ENCODE measurements around the gene HAUS7.

HAUS7 gene

DNA sequence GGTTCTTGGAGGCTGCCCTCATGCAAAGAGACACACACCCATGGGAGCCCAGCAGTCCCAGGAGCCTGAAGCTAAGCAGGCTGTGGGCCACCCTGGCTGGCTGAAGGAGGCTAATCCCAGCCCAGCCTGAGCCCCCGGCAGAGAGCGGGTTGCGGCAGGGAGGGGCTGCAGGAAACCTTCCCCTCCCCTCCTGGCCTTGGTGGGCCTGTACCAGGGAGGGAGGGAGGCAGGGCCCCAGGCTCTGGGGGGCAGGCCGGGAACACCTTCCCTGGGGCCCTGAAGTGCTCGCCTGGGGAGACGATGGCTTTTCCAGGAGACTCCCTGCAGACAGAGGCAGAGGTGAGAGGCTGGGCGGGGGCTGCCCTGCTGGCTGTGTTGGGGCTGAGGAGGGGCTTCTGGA is 28.1 kb upstream of the HAUS7 start:
- DNase-seq: no peak

DNA sequence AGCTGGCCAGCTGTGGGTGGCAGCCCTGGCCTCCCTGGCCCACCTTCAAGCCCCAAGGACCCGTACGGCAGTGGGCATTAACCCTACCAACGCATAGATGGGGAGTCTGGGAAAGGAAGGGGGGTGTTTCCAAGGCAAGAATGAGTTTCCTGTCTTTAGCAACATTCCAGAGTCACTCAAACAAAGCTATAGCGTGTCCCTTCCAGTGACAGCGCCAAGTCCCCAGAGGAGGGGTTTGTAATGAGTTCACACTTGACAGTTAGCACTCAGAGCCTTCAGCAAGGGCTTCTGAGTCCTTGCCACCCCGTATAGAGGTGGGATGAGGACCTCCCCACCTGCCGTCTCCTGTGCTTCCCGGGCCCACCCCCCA is 26.2 kb upstream of the HAUS7 start:
- DNase-seq: no peak

DNA sequence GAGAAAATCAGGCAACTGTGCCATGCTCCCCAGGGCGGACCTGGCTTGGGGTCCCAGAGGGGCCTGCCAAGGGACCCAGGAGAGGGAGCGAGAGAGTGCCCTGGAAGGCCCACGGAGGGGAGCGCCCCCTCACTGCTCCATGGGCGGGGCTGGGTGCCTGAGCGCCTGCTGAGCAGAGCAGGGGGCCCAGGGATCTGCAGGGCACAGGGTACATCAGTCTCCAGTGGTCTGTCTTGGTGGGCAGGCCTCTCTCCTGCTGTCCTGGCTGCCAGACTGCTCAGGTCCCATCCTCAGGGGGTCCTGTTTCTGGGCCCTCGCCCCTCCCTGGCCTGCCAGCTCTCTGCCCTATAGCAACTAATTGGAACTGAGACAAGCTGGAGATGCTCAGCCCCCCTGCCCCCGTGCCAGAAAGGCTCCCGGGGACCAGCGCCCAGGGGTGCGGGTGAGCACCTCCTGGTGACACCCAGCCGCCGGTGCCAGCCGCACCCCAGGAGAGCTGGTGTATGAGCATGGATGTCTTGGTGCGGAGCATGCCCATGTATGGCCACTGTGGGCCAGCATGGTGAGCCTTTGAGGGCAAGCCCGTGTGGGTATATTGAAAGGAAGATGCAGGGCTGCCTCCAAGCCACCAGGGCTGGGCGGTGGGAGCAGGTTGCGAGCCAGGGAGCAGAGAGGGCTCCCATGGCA is 25.7 kb upstream of the HAUS7 start:
- no peak for DNase-seq

DNA sequence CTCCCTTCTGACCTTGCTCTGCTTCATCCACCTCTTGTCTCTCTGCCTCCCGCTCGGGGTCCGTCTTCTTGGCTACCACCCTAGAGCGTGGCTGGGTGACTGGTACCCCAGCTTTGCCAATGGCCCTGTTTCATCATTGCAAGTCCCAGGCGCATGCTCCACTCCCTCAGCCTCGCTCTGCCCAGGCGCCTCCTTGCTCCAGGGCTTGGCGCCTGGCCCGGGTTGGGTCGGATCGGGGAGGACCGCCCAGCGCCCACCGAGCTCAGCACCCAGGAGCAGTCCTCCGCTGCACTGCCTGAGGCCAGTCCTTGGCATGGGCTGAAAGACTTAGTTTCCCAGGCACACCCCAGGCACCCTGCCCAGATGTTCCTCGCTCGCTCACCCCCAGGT is 25.0 kb upstream of the HAUS7 start:
- DNase-seq: no peak

DNA sequence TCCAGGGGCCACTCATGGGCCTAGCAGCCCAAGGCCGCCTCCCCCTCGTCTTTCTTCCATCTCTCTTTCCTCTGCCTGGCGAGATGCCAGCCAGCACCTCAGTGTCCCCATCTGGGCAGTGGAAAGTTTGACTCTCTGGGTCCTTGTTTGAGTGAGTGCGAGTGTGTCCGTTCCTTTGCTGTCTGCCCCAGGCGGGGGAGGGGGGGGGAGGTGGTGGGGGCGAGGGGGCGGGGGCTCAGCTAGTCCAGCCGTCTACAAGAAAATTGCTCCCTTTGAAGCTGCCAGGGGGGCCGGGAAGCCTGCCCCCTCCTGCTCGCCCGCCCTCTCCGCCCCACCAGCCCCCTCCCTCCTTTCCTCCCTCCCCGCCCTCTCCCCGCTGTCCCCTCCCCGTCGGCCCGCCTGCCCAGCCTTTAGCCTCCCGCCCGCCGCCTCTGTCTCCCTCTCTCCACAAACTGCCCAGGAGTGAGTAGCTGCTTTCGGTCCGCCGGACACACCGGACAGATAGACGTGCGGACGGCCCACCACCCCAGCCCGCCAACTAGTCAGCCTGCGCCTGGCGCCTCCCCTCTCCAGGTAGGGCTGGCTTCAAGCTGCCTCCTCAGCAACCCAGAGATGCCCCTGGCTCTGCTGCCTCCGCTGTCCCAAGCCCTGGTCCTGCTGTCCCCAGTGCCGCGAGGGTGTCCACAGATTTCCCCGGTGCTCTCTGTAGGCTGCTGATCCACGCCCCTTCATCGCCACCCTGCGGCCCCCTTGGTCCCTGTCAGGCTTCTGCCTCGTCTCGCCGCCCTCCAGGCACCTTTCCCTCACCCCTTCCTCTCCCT is 24.4 kb upstream of the HAUS7 start, which contains the start of gene BGN:
TSS of gene BGN (plus strand) at position 440 of the 821 bp plus-strand sequence. CDS start 9,652 bp downstream, outside the sequence.
- DNase-seq: no peak

DNA sequence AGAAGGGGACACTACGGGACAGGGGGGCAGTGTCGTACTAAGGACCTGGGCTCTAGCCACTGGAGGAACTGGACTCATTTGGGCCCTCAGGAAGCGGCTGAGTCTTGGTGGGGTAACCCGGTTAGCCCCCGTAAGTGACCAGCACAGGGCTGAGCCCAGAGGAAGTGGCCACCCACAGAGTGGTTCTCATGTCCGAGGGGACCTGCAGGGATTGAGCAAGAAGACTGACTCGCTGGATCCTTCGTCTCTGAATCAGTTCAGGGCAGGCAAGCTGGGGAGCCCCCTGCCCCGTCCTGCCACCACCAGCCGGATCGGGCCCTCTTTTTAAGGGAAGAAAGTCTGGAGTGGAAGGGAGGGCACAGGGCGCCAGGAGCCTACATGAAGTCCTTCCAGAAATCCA is 23.7 kb upstream of the HAUS7 start:
- no peak for DNase-seq

DNA sequence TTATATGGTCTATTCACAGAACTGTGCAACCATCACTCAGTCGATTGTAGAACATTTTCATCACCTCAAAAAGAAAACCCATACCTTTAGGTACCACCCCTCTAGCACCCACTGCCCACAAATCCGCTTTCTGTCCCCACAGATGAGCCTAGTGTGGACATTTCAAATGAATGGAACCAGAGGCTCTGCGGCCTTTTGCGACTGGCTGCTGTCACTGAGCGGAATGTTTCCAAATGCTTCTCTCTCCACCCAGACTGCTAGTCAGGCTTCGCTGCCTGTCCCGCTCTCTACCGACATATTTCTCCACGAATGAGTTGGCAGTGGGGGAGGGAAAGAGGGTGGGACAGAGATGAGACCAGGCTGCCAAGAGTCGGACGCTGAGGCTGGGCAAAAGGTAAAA is 22.7 kb upstream of the HAUS7 start:
- no peak for DNase-seq

DNA sequence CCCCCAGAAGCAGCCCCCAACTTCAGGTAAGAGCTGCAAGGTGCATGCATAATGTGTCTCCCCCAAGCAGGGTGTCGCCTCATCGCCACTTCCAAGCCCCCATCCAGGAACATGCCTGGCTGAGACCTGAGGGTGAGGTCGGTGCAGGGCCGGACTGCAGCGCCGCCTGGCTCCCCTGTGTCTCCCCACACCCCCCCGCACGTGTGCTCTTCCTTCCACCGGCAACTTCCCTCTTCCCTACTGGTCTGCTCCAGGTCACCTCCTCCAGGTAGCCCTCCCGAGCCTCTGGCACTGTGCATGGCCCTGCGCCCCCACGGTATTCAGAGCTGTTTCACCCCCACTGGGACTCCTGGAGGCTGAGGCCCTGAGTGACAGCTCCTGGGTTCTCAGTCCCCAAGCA is 22.2 kb upstream of the HAUS7 start:
- no peak for DNase-seq

DNA sequence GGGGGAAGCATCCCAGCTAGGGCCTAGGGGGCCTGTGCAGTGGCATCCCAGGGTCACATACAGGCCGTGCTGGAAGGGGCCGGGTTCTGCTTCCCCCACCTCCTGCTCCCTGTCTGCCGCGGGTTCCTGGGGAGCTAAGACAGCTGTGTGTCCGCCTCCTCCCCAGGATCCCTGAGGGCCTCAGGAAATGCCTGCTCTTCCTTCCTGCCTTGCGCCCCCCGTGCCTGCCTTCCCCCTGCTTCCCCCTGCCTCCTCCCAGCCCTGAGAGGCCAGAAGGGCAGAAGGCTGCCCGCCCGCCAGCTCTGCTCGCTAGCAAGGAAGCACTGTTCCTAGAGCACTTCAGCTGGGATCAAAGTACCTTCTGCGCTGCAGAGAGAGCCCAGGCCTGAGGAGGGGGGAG is 21.5 kb upstream of the HAUS7 start:
- no peak for DNase-seq

DNA sequence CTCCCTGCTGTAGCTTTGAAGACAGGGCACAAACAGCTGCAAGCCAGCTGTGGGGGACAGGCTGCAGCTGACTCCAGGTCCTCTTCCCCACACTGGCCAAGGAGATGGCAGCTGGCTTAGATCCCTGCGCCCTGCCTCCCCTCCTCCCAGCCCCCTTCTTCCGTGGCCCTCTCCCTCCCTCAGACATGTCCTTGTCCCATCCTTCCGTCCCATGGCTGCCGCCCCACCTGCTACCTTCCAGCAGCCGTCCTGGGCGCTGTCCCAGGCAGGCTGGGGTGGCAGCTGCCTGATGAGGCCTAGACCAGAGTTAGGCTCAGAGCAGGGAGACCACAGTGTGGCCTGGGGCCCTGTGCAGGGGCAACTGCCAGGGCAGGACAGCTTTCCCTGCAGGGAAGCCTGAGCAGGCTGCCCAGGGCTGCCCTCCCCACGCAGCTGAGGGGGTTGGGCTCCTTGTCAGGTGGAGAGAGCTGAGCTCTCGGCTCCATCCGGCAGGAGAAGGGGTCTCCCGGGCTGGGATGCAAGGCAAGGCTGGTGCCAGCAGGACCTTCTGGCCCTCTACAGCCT is 21.1 kb upstream of the HAUS7 start:
- DNase-seq: no peak

DNA sequence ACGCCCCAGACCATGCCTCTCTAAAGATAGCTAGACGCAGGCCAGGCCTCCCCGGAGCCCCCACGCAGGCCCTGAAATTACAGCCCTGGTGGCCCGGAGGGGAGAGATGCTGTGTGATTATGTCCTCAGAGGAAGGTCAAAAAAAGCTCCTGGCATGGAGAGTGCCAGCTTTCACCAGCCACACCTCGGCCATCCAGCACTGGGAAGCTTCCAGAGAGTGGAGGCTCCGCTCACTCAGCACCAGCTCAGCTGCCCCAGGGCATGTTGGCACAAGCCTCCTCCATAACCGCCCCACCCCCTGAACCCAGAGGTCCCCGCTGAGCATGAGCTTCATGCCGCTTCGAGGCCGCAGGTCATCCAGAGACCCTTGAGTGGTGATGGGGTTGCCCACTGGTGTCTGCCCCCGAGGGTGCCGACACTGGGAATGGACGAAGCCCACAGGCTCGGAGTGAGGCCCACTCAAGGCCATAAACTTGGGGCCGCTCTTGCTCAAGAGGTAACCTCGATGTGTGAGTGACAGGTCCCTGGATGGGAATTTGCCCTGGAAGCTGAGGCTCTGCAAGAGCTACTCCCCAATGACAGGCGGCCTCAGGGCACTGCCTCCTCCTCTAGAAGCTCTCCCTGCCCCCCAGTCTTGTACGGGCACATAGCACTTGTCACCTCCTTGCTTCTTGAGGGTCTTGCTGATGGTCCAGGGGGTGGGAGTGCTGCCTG is 20.0 kb upstream of the HAUS7 start:
- DNase-seq: no peak

DNA sequence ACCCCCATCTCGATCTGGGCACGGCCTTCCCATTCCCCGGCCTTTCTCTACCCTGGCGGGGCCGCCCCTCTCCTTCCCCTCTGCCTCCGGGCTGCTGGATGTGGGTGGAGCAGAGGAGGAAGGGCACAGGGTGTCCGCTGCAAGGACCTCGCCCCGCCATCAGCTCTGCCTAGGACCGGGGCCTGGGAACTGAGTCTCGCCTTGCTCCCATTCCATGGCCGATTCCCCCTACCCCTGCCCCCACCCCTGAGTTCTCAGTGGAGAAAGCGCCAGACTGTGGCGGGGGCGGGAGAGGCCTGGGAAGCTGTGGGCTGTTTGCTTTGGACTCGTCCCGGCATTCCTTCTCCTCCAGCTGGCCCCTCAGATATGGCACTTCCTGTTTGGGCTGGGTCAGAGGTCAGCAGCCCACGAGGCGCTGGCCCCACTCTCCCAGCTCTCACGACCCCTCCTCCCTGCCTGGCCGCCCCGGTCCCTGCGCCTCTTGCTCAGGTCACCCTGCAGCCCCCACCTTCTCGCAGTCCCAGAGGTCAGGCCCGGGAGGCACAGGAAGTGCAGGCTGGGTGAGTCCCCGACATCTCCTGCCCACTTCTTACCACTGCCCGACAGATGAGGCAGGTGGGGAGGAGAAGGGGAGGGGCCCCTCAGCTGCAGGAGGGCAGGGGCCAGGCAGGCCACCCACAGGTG is 18.0 kb upstream of the HAUS7 start:
- DNase-seq: no peak

DNA sequence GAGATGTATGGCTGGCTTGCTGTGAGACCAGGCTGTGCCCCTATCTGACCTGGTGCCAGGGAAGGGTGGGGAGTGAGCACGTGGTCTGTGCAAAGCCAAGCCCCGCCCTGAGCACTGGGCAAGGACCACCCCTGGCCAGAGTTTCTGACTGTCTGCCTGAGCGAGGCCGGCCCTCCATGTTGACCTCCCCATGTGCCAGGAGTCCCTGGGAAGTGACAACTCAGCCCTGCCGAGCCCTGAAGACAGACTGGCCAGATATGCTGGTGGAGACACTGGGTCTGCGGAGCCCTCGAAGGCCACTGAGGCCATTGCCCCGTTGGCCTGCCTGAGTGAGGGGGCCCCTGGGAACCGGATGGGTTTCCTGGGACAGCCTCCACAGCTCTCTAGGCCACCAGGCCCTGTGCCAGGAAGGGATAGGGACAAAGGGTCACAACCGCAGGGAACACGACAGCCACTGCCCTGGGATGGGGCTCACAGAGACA is 17.3 kb upstream of the HAUS7 start:
- no peak for DNase-seq

DNA sequence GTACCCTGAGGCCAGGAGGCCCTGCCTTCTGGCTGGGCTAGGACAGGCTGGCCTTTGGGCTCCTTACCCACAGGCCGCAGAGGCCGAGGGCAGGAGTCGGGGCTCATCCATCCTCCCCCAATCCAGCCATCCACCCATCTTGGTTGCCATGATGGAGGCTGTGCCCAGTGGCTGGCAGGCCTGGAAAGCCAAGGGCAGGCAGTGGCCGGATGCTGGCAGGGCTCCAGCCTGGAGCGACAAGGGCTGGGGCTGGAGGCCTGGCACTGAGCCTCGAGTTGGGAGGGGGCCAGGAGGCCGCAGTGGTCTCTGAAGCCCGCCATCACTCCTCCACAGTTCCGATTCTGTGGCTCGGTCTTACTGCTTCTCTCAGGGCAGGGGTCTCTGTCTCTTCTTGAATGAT is 15.8 kb upstream of the HAUS7 start:
- no peak for DNase-seq

DNA sequence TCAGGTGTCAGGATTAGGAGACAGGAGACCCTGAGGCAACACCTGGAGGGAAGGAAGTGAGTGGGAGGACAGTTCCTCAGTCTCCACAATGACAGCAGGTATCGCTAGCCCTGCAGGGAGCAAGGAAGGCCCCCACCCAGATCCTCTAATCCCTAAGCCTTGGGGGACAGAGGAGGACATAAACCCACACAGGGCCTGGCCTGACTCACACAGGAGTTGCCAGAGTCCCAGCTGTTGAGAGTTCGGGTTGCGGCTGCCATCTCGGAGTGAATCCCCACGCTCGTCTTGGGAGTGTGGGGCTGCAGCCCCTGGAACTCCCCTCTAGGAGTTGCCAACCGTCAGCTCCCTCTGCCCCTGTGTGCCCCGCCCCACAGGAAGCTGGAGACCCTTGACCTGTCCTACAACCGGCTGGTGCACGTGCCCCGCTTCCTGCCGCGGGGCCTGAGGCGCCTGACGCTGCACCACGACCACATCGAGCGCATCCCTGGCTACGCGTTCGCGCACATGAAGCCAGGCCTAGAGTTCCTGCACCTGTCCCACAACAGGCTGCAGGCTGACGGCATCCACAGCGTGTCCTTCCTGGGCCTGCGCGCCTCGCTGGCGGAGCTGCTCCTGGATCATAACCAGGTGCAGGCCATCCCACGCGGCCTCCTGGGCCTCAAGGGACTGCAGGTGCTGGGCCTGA is 15.2 kb upstream of the HAUS7 start:
- no peak for DNase-seq

DNA sequence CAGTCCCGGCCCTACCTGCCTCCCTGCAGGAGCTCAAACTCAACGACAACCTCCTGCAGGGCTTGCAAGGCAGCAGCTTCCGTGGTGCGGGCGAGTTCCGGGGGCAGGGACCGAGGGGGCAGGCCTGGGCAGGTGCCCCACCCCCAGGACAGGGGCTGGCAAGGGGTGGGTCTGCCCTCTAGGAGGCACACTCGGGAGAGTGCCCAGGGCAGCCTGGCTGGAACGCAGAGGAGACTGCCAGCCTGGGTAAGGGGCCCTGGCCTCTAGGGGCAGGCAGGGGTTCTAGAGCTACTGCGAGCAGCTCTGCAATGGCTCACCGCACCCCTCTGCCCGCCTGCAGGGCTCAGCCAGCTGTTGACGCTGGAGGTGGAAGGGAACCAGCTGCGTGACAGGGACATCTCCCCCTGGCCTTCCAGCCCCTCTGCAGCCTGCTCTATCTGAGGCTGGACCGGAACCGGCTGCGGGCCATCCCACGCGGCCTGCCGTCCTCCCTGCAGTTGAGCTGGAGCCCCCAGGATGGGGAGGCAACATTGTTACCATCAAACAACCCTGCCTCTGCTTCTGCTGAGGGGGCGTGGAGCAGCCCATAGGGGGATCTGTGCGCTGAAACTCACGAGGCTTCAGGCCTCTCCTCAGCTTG is 12.1 kb upstream of the HAUS7 start:
- DNase-seq: no peak

DNA sequence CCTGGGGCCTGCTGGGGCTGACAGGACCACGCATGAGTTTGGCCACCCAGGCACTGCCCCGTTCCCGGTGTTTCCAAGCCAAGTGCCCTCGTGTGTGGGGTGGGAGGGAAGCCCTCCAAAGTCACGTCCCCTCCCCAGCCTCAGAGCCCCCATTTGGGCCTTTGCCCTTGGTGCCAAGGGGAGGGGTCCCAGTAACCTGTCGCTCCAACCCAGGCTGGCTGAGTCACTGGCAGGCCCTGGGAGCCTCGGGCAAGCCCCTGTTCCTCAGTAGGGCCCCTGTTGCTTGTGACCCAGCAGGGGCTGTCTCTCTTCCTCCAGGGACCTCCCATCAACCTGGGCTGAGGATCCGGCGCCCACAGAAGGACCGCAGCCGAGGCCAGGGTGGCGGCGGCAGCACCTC is 10.7 kb upstream of the HAUS7 start:
- DNase-seq: no peak

DNA sequence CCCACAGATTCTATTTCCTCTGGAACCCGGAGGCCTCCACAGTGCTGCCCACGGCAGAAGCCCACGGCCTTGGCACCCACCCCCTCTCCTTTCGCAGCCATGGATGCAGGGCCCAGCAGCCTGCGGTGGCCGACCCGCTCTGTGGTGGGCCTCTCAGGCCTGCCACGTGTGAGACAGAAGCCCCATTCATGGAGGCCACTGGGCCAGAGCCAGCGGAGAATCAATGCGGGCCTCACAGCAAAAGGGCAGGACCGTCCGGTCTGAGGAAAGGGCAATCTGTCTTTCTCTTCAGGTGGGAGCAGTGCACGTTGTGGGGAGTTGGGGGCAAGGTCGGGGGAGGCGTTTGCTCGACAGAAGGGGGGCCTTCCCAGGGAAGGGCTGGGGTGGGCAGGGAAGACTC is 8.4 kb upstream of the HAUS7 start:
- no peak for DNase-seq

DNA sequence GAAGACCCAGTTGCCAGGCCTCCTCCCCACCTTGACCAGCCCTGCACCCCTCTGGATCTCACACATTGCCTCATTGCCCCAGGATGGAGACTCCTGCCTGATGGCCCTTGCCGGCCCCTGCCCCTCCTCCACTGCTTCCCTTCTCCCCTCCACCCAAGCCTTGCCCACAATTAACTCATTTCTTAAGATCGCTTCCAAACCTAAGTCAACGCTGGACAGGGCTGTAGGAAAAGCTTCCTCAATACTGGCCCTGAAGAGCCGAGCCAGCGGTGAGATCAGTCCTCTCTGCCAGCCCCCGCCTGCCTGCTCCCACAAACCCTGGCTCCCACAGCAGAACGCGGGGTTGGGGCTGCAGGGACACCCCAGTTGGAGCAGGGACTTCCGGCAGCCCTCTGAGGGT is 7.5 kb upstream of the HAUS7 start:
- DNase-seq: no peak

DNA sequence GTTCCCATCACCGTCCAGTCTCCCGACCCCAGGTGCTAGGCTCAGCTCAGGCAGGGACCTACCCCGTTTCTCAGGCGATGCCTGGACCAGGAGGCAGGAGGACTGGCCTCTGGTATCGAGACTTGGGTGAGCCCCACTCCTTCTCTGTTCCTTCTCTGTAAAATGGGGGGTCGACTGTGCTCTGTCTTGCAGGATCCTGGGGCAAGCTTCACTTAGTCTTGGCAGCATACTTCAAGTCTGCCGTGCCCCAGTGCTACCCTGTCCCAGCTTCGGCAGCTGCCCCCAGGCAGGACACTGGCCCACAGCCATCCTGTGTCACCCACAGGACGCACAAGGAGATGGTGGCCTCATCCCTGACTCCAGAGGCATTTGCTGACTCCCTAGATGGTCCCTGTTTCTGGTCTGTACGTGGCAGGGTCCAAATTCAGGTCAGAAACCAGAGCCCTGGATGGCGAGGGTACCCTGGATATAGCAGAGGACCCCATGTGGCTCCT is 7.0 kb upstream of the HAUS7 start:
- no peak for DNase-seq

DNA sequence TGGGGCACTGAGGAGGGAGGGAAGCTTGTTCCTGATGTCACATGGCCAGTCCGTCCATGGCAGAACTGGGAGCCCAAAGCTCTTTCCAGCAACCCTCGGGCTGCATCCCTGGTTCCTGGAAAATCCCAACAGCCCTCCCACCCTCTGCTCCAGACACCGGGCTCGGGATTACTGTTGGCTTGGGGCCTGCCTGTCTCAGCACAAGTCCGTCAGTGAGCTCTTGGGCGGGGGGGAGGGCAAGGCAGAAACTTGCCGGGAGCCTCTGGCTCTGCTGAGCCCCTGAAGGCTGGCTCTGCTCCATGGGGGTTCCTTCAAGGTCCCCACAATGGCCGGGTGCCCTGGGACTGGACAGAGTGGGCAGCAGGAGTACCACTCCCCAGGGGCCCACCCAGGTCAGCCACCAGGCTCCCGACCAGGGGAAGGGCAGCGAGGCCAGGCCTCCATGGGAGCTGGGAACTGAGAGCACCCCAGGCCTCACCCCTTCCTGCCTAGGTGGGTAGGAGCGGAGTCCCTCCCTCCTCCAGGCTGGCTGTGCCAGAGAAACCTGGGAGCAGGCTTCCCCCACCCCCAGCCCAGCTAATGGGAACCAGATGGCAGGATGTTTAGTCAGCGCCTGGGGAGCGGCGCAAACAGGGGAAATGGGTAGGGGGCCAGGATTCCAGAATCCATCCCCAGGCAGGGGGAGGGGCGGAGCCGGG is 6.4 kb upstream of the HAUS7 start:
- no peak for DNase-seq

Measured in AML-193 (cell line).